Activated CD4-positive, CD25-positive, alpha-beta regulatory T cell treated with anti-CD3 and anti-CD28 coated beads, Interleukin-2, amount 50 U/mL, for 24 hours (primary cell): ENCODE data around the gene FN1.

Experiments used
- ATAC-seq, 2 donors: fragments of 150-1000 bp; cut with Tn5 transposase; one replicate each; pipeline ENCODE4 v1.10.0; 2021; ENCODE audit warnings: mild to moderate bottlenecking in 1 of 2, moderate library complexity in 1 of 2

The FN1 gene

GRCh38 chr2:215382011-215382410 is 53.9 kb downstream of the FN1 start:
- no peak for ATAC-seq

GRCh38 chr2:215380699-215381098 is 55.2 kb downstream of the FN1 start:
- ATAC-seq, result no peak

DNA sequence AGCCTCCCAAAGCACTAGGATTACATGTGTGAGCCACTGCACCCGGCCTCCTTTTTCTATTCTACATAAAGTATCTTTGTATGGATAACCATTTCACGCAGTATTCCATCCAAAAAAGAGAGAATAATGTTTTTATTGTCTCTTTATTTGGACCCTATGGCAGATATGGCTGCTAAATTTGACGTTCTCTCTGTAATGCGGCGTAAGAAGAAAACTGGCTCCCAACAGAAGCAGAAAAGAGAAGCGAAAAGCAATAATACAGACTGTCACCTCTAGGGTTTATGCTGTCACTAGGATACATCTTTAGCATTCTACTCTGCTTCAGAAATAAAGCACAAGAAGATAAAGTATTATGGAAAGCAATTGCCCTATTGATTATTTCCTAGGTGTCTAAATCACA is 55.9 kb downstream of the FN1 start:
- no peak for ATAC-seq

GRCh38 chr2:215379039-215379438 is 56.8 kb downstream of the FN1 start:
- no peak for ATAC-seq

DNA sequence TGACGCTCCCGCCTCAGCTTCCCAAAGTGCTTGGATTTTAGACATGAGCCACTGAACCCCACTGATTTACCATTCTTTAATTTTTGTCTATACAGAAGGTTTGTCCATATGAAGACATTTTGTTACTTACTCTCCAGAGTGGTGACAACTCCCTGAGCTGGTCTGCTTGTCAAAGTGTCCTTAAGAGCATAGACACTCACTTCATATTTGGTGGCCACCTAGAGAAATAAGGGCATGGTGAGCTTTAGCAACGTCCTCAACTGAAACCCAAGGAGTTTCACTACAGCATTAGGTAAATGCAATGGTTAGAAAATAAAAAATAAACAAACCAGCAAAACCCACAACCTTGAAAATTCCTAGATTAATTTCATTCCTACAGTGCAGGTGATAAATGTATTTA is 57.8 kb downstream of the FN1 start:
- ATAC-seq, result no peak

GRCh38 chr2:215377283-215377682 is 58.6 kb downstream of the FN1 start:
- no peak for ATAC-seq

- no peak for ATAC-seq
These were observed 59.6 kb downstream of the FN1 start for GRCh38 chr2:215376103-215376780.

GRCh38 chr2:215375467-215375830 is 60.4 kb downstream of the FN1 start:
- ATAC-seq, result no peak

- ATAC-seq, result no peak
These were observed 61.0 kb downstream of the FN1 start for GRCh38 chr2:215374642-215375466.

DNA sequence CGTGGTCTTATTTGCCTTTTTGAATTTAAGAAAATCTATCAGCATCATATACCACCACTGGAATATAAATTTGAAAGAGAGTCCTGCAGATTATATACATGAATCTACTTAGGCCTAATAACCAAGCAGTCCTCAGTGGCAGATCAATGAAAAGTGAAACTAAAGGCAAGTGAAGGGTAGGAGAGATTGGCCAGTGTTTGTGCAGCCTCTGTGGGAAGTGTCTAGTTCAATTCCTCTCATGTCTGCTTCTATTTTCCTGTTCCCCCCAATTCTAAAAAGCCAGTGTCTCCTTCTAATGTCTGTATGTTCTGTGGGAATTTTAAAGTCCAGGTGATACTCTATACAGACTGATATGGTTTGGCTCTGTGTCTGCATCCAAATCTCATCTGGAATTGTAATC is 61.9 kb downstream of the FN1 start:
- no peak for ATAC-seq

- no peak for ATAC-seq
These were observed 62.8 kb downstream of the FN1 start for GRCh38 chr2:215372968-215373649.

GRCh38 chr2:215371915-215372897 is 63.7 kb downstream of the FN1 start:
- no peak for ATAC-seq

DNA sequence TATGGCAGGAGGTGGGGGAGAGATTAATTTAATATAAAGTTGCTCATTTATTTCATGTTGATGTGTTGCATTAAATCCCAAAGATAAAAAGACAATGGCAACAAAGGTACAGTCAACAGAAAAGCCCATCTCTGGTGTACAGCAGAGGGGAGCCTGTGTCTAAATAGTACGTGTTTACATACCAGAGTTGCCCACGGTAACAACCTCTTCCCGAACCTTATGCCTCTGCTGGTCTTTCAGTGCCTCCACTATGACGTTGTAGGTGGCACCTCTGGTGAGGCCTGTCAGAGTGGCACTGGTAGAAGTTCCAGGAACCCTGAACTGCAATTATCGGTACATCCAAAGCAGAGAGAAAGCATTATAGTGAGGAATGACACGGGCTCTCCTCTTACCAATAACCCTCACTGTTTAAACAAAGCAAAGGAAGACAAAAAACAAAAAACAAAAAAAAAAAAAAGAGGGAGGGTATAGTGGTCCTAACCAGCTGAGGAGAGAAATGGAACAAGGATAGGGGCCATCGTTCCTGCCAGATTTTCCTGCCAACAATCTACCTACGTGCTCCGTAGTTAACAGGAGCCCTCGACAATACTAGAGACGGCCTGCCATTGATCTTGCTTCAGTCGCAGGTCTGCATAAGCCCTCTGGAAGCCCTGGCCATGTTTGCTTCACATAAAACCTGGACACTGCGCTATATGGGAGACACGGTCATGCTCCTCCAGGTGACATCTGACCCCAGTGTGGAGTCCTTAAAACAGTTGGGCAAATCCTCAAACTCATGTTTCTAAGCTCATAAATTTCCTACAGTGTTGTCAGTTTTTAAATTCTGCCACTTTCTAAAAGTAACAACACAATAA is 65.5 kb downstream of the FN1 start:
- ATAC-seq, result no peak

DNA sequence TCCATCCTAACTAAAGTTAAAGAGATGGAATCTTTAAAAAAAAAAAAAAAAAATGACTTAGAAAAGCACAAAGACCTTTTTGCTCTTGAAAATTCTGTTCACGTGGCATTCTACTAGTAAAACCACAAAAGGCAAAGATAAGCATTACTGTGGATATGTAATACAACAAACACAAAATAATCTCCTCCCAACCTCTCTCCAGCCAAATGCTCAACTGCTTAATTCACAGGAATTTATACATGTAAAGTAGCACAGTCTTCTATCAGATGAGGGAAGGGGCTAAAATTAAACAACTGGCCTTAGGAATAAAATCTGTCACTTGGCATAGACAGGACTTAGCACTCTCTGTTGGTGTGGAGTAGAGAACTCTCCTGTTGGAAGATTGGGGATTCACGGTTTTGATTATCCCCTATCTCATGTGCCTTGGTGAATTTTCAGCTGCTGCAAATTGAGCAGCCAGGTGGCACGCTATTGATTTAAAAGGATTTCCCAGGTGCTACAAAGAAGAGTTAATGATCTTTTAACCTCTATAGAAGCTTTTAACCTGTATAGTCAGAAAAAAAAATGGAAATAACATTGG is 66.6 kb downstream of the FN1 start:
- ATAC-seq, result no peak

- no peak for ATAC-seq
These were observed 67.4 kb downstream of the FN1 start for GRCh38 chr2:215368493-215368809.

- no peak for ATAC-seq
These were observed 68.0 kb downstream of the FN1 start for GRCh38 chr2:215367662-215368492.

DNA sequence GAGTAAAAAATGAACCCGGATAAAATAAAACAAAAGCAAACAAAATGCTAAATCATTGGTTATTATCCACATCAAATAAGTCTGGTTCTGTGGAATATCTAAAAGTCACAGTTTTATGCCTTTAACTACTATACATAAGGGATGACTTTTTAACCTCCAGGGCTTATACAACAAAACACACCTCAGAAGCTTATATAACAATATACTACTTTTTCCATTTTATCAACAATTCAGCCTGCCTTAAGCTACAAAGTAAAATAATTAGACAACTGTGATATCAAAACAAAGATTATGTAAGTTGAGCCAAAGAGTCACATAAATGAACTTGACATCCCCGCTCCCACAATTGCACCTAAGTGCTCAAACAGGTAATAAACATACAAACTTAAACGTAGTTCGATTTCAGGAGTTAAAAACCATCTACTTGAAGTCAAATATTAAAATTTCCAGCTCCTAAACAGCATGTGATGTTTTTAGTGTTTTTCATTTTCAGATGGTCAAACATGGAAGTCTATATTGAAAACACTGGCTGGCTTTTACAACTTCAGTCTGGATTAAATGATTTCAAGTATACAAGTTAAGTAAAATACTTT is 69.3 kb downstream of the FN1 start:
- no peak for ATAC-seq

DNA sequence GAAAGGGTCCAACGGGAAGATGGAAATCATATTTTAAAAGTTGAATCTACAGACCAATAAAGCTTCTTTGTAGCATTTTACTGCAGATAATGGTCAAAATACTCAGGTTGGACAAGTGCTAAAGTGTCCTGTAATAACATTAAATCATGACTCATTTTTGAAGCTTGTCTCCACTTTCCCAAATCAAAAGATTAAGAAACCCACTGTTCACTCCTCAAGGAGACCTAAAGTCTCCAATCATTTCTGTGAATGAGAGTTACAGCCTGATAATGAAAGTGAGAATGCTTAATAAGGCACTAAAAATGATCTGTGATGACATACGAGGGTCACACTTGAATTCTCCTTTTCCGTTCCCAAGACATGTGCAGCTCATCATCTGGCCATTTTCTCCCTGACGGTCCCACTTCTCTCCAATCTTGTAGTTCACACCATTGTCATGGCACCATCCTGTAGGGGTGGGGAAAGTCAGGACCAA is 70.6 kb downstream of the FN1 start:
- ATAC-seq, result no peak

GRCh38 chr2:215364157-215365155 is 71.4 kb downstream of the FN1 start:
- ATAC-seq, result no peak
